ENCODE results near the gene SH3RF3.

SH3RF3 gene

DNA sequence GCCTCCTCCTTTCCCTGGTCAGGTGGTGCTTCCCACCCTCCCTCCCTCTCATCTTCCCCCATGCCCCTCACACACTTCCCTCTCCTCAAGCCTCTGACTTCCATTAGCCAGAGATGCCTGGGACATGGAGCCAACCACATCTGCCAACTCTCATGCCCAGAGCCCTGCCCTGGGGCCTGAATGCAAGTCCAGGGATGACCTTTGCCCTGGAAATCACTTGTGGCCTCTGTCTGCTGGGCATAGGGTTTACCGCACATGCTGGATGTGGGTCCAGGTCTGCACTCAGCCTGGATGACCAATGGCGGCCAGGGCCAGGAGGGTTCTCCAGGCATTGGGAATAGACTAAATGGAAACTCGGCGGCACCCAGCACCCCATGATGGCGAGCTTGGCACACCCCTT lies 385.9 kb downstream of the SH3RF3 start:
- no peak for DNase-seq (ENCODE audit: low read depth in 4 of 4, low spot score in 1 of 4)

- DNase-seq (ENCODE audit: low read depth in 4 of 4, low spot score in 1 of 4), result no peak
Measured at GRCh38 chr2:109516445-109517117, 387.6 kb downstream of the SH3RF3 start.

- DNase-seq (ENCODE audit: low read depth in 4 of 4, low spot score in 1 of 4), result no peak
Measured at GRCh38 chr2:109517118-109517889, 388.3 kb downstream of the SH3RF3 start.

DNA sequence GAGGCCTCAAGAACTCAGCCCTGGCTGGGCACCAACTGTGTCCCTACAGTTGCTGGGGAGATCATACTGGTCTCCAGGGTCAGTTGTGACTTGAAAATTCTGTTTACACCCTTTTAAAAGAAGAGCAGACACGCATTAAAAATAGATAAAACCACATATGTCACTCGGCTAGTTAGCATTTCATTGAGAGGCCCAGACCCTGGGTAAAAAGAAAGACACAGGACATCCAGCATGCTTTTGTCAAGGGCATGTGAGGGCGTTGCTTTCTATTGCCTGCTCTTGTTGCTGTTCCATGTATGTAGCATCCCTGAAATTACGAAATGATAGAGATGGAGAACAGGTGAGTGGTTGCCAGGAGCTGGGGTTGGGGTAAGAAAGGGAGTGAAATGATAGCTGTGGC lies 390.5 kb downstream of the SH3RF3 start:
- no peak for DNase-seq (ENCODE audit: low read depth in 4 of 4, low spot score in 1 of 4)

GRCh38 chr2:109521233-109522062 lies 392.4 kb downstream of the SH3RF3 start:
- no peak for DNase-seq (ENCODE audit: low read depth in 4 of 4, low spot score in 1 of 4)

- DNase-seq (ENCODE audit: low read depth in 4 of 4, low spot score in 1 of 4), result no peak
Measured at GRCh38 chr2:109522063-109522374, 393.0 kb downstream of the SH3RF3 start.

DNA sequence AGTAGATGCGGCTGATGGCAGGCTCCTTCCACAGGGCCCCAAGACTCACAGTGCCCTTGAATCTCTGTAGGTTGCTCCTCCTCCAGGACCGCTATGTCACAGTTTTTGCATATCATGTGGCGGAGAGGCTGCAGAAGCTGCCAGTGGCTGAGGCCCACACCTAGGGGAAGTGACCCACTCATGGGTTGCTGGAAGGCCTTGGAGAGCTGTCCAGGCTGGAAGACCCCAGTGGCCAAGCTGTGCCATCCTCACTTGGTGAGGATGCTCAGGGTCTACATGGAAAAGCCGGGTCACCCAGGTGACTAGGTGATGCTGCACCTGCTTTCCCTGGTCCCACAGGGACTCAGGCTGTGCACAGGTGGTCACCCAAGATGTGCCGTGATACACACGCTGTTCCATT lies 394.1 kb downstream of the SH3RF3 start:
- no peak for DNase-seq (ENCODE audit: low read depth in 4 of 4, low spot score in 1 of 4)

DNA sequence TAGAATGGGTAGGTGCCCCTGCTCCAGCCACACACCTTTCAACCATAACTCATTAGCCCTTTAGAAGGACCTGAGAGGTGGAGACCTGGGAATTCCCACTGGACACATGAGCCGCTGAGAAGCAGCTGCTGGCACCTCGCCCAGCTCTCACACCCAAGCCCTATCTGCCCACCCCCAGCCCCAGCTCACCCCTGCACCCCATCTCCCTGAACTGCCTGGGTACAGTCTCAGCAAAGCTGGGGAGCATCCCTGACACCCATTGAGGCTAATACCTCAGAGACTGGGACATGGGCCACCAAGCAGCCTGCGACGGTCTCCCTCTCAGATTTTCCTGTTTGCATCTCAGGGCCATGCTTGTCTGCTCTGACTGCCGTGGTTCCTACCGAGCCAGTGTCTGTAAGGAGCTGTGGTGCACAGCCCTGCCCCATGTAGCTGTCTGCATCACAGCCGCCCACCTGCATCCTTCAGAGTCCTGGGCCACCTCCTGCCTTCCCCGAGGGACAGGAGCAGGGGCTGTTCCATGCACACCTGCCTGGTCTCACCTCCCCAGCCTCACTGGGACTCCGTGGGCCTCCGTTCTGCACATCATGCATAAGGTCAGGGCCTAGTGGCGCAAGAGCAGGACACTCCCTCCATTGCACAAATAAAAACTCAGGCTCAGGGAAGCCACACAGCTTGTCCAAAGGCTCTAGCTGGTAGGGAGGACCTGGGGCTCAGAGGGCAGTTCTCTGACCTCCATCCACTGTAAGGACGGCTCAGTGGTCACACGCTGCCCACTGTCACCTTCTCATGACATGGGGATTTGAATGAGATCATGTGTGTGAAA lies 394.7 kb downstream of the SH3RF3 start:
- no peak for DNase-seq (ENCODE audit: low read depth in 4 of 4, low spot score in 1 of 4)

DNA sequence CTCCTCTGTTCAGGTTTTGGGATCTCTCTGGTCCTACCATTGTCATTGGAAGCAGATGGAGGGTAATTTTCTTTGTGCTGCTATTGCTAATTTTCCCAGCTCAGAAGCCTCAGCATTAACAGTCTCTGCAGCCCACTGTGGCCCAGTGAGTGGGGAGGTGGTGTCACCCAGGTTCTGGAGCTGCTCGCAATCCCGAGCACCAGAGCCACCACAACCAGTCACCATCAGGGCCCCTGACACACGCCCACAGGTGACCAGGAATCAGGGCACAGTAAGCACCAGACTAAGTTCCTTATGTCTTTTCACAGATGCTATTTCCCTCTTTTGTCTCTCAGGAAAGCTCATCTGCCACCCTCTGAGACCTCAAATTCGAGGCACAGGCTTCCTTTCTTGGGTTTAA lies 396.8 kb downstream of the SH3RF3 start:
- DNase-seq (ENCODE audit: low read depth in 4 of 4, low spot score in 1 of 4), result no peak

DNA sequence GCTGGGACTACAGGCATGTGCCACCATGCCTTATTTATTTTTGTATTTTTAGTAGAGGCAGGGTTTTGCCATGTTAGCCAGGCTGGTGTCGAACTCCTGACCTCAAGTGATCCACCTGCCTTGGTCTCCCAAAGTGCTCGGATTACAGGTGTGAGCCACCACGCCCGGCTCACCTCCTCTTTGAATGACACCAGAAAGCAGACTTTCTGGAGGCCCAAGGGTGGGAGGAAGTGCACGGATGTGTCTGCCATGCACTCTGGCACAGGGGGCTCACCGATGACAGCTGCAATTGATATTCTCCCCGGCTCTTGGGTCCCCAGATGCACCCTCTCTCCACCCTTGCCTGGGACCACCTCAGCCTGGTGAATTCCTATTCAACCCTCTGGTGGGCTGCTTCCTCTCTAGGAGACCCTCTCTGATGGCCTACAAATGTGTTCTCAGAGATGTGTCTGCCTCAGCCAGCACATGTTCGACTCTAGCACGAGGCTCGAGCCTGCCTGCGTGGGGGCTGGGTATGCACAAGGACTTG lies 397.5 kb downstream of the SH3RF3 start:
- no peak for DNase-seq (ENCODE audit: low read depth in 4 of 4, low spot score in 1 of 4)

DNA sequence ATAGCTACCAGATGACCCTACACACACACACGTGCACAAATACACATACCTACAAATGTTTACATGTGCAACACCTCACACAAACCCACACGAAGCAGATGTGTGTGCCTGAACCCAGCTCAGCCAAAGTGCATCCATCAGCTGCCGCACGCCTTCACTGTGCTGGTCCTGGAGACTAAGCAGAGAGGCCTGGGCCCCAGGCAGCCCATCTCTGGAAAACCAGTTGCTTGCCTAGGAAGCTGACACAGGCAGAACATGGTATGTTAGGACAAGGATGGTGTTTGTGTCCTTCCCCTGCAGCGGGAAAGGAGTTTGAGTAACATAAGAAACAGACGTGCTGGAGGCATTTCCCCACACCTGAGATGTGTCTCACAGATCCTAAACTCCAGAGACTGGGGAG lies 398.1 kb downstream of the SH3RF3 start:
- DNase-seq (ENCODE audit: low read depth in 4 of 4, low spot score in 1 of 4), result no peak

DNA sequence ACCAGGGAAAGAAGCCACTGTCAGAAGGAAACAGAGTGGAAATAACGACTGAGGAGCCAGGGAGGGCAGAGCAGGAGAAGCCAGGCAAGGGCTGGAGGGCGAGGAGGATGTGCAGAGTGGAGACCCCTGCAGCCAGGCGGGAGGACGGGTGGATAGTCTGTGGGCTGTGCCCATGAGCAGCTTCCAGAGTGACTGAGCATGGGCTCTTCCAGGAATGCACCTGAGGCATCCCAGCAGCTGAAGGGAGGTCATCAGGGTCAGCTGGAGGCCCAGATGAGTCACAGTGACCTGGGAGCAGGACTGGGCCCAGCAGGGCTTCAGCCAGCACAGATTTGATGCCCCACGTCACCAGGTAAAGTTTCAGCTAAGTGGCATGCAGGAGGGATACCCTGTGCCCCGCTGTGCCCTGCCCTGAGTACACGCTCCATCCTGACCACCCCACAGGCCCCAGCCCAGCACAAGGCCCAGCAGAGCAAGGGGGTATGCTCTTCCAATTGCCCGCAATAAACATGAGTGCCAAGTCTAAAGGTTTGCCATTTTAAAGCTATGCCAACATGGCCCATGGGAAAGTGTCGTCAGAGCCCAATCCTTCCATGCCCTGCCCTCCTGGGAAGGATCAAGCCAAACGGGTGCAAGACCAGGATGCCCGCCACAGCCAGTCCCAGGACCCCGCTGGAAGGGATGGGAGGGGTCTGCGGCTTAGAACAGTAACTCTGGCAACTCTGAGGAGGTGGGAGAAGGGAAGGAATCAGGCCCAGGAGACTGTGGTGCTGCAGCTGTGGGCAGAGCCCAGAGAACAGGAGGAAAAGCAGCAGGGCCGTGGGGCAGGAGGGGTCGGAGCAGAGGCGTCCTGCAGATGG lies 399.1 kb downstream of the SH3RF3 start:
- no peak for DNase-seq (ENCODE audit: low read depth in 4 of 4, low spot score in 1 of 4)

GRCh38 chr2:109528811-109529501 lies 400.0 kb downstream of the SH3RF3 start:
- no peak for DNase-seq (ENCODE audit: low read depth in 4 of 4, low spot score in 1 of 4)

GRCh38 chr2:109529532-109530449 lies 400.8 kb downstream of the SH3RF3 start:
- no peak for DNase-seq (ENCODE audit: low read depth in 4 of 4, low spot score in 1 of 4)

- no peak for DNase-seq (ENCODE audit: low read depth in 4 of 4, low spot score in 1 of 4)
Measured at GRCh38 chr2:109530712-109531111, 401.7 kb downstream of the SH3RF3 start.

DNA sequence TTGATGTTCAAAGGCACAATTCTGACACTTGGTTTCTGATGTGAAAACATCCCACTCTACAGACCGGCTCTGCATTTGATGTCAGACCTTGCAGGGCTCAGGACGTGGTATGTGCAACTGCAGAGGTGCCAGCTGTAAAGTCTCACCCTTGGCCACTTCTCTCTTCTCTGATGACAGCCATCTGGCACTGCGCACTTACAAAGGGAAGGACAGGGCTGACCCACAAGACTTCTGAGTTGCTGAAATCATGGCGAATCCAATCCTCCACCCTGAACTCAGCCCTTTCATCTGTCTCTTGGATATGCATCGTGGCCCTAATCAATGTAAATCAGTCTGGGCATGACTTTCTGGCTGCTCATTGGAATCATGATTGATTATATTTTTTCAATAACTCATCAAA lies 402.2 kb downstream of the SH3RF3 start:
- no peak for DNase-seq (ENCODE audit: low read depth in 4 of 4, low spot score in 1 of 4)

- no peak for DNase-seq (ENCODE audit: low read depth in 4 of 4, low spot score in 1 of 4)
Measured at GRCh38 chr2:109531896-109532727, 403.1 kb downstream of the SH3RF3 start.

- DNase-seq (ENCODE audit: low read depth in 4 of 4, low spot score in 1 of 4), result no peak
Measured at GRCh38 chr2:109532728-109533076, 403.7 kb downstream of the SH3RF3 start.
